ENCODE measurements around the gene RRM2.

Gene RRM2

GRCh38 chr2:10179422-10179821 is 56.9 kb downstream of the RRM2 start:
- no peak overlapping the region for H3K4me3 ChIP-seq (replicated peaks in 1 of 2; ENCODE audit: low read depth in 2 of 2, low read length in 2 of 2)
- TF ChIP-seq CTCF (IDR thresholded peaks at IDR 0.05; ENCODE audit: low read depth, low read length), result no peak
- DNase-seq (ENCODE audit: low read depth in 2 of 2), result no peak

GRCh38 chr2:10180229-10180628 is 57.7 kb downstream of the RRM2 start:
- DNase-seq (ENCODE audit: low read depth in 2 of 2), result no peak
- H3K4me3 ChIP-seq (replicated peaks in 1 of 2; ENCODE audit: low read depth in 2 of 2, low read length in 2 of 2), result no peak overlapping the region
- no peak for TF ChIP-seq CTCF (IDR thresholded peaks at IDR 0.05; ENCODE audit: low read depth, low read length)

Data from cardiac fibroblast (primary cell).